AG09309 (cell line): ENCODE results near the gene IL10RB.
A peak's percentile ranks its signal among the peaks of the same experiment; 100 is the strongest.
"Not testable (repeated sequence)": the region's sequence is repeated elsewhere in the genome, so short reads cannot be mapped to it uniquely, and the experiment has no call there.

Source experiments
- DNase-seq: peaks from one replicate; pipeline ENCODE4 v3.0.0-alpha.2; 2010; ENCODE audit warnings: low read depth
- H3K4me3 ChIP-seq: 2 replicates; pipeline ENCODE4 v1.5.1; 2011; ENCODE audit warnings: mild to moderate bottlenecking, low read depth, low read length, moderate library complexity; ENCODE audit not compliant: control insufficient read depth
- CTCF ChIP-seq: IDR thresholded peaks from 2 replicates; pipeline ENCODE4 v1.5.1; 2011; ENCODE audit warnings: mild to moderate bottlenecking, low read depth, low read length, inconsistent platforms; ENCODE audit not compliant: insufficient read depth, control insufficient read depth; ENCODE audit errors: missing control alignments

The IL10RB gene

GRCh38 chr21:33313611-33314010, 47.4 kb downstream of the IL10RB start:
- DNase-seq: no peak
- H3K4me3 ChIP-seq: no peak overlapping the region
- no peak for TF ChIP-seq CTCF

- no peak for TF ChIP-seq CTCF
- DNase-seq: peak; percentile 52
- H3K4me3 ChIP-seq: no peak overlapping the region
Observed at GRCh38 chr21:33314111-33314510, 47.9 kb downstream of the IL10RB start.

- DNase-seq: no peak
- no peak overlapping the region for H3K4me3 ChIP-seq
- TF ChIP-seq CTCF: no peak
Observed at GRCh38 chr21:33315946-33316710, 50.0 kb downstream of the IL10RB start.

- TF ChIP-seq CTCF: no peak
- DNase-seq: no peak
Observed at GRCh38 chr21:33317145-33317544, 51.0 kb downstream of the IL10RB start.

GRCh38 chr21:33317786-33318486, 51.8 kb downstream of the IL10RB start:
- DNase-seq: no peak
- no peak for TF ChIP-seq CTCF

More at GRCh38 chr21:33317145-33317544, 51.0 kb downstream of the IL10RB start:
- H3K4me3 ChIP-seq: no peak overlapping the region

GRCh38 chr21:33321005-33321404, 54.8 kb downstream of the IL10RB start:
- H3K4me3 ChIP-seq, DNase-seq: not testable (repeated sequence)

More at GRCh38 chr21:33317786-33318486, 51.8 kb downstream of the IL10RB start:
- H3K4me3 ChIP-seq: no peak overlapping the region

- not testable (repeated sequence) for H3K4me3 ChIP-seq, DNase-seq
Observed at GRCh38 chr21:33323610-33324009, 57.4 kb downstream of the IL10RB start.
